A673 (cell line): ENCODE measurements around the gene ZBTB44. TPM values are rescaled to one million over a fixed set of nuclear protein-coding genes. Genes with fewer than 3 reads are reported as not detected.

Experiments
- BruUV-seq: library from RNA; stranded (reverse); fragments of 400-500 nt; replicated peaks from 2 replicates; lab custom pipeline; 2021; lab: Mats Ljungman, UMichigan
- CTCF ChIA-PET: fragments of 300-600 bp; sonication (Branson Sonifier 250); formaldehyde crosslinking; loops from one replicate; lab custom pipeline; 2022; ENCODE audit warnings: antibody characterized with exemption; lab: Charles Lee
- POLR2A ChIA-PET: fragments of 300-600 bp; sonication (Branson Sonifier 250); formaldehyde crosslinking; loops from one replicate; lab custom pipeline; 2022; ENCODE audit warnings: antibody characterized with exemption; ENCODE audit not compliant: low non-redundant PET; lab: Charles Lee
- DNase-seq: peaks from one replicate; pipeline ENCODE4 v3.0.0-alpha.2; 2015; ENCODE audit warnings: low spot score
- H3K27ac ChIP-seq: fragments of 200-600 bp; sonication (generic); 2 replicates; pipeline ENCODE4 v1.5.1; 2016; ENCODE audit warnings: mixed run types, low read depth, mild to moderate bottlenecking, mixed read lengths, antibody characterized with exemption, low read length; ENCODE audit not compliant: poor library complexity, severe bottlenecking
- H3K27me3 ChIP-seq: fragments of 200-600 bp; sonication (generic); replicated peaks from 2 replicates; pipeline ENCODE4 v1.6.1; 2017; ENCODE audit warnings: mixed run types, low read depth, mild to moderate bottlenecking, mixed read lengths, antibody characterized with exemption, low read length; ENCODE audit not compliant: insufficient read depth, poor library complexity
- H3K36me3 ChIP-seq: fragments of 200-600 bp; sonication (generic); 2 replicates; pipeline ENCODE4 v1.6.1; 2016; ENCODE audit warnings: mixed run types, mild to moderate bottlenecking, mixed read lengths, antibody characterized with exemption, low read length; ENCODE audit not compliant: insufficient read depth, poor library complexity, severe bottlenecking
- H3K4me1 ChIP-seq: fragments of 200-600 bp; sonication (generic); 2 replicates; pipeline ENCODE4 v1.6.1; 2017; ENCODE audit warnings: mixed run types, mild to moderate bottlenecking, mixed read lengths, antibody characterized with exemption, low read length; ENCODE audit not compliant: insufficient read depth, poor library complexity, severe bottlenecking
- H3K4me3 ChIP-seq: fragments of 200-600 bp; sonication (generic); 2 replicates; pipeline ENCODE4 v1.5.1; 2016; ENCODE audit warnings: low read depth, mixed run types, mild to moderate bottlenecking, mixed read lengths, low read length; ENCODE audit not compliant: poor library complexity, severe bottlenecking
- H3K9me3 ChIP-seq: fragments of 200-600 bp; sonication (generic); 2 replicates; pipeline ENCODE4 v1.6.1; 2016; ENCODE audit warnings: mixed run types, low read depth, mild to moderate bottlenecking, mixed read lengths, antibody characterized with exemption, low read length; ENCODE audit not compliant: poor library complexity, severe bottlenecking
- CTCF ChIP-seq: fragments of 300-800, 200-600 bp; sonication (generic); conservative IDR thresholded peaks from 2 replicates; pipeline ENCODE4 v1.5.1; 2017; ENCODE audit warnings: low read depth, mild to moderate bottlenecking, antibody characterized with exemption, low read length, moderate library complexity, mixed read lengths
- EZH2 ChIP-seq: fragments of 200-600 bp; sonication (generic); IDR thresholded peaks from 2 replicates; pipeline ENCODE4 v1.6.1; 2017; ENCODE audit warnings: borderline replicate concordance, low read depth, mild to moderate bottlenecking, mixed read lengths, antibody characterized with exemption, low read length; ENCODE audit not compliant: poor library complexity, severe bottlenecking
- intact Hi-C: fragments of 100-400 bp; cut with micrococcal nuclease; formaldehyde crosslinking; loops from one replicate; pipeline ENCODE4 v1.10.0; 2022; ENCODE audit not compliant: unreplicated experiment
- total RNA-seq: library from RNA; stranded (reverse); gene quantifications from 2 replicates; pipeline ENCODE4 v1.2.3, GENCODE V29; 2021

ZBTB44 gene
- total RNA-seq, 1 experiment from 2014 or later, result 37.0 TPM

DNA sequence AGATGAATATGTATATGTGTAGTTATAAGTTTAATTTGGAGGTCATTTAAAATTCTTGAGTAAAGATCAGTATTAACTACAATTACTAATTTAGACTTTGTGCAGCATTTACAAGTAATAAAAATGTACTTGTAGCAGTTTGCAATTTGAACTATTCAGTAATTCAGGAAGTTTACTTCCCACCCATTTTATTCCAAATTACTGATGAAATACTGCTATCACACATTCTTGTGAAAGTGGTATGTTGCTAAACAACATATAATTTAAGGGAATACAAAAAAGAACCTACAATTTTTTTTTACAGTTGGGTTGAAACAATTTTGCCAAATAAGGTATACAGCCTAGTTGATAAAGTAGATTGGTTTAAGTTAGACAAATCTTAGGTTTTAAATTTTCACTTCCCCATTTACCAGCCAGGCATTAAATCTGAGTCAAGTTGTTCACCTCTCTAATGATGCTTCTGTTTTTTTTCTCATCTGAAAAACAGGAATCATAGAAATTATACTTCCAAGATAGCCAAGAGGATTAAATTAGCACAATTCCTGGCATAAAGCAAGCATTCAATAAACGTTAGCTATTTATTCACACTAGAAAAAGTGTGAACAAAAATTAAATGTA lies 45.3 kb downstream of the ZBTB44 start:
- intact Hi-C loops, result no loop called here
- Histone ChIP-seq H3K9me3 (no peaks in the 10 kb centered on the region), H3K27me3 (no peaks in the 10 kb centered on the region), H3K36me3 (no peaks in the 10 kb centered on the region), H3K4me3 (no peak overlapping the region), H3K4me1 (no peaks in the 10 kb centered on the region), H3K27ac (no peak overlapping the region)
- CTCF ChIA-PET, result no interaction called here
- POLR2A ChIA-PET, result no interaction called here
- no TSS peak for BruUV-seq
- no peak for DNase-seq
- TF ChIP-seq CTCF, result no peak
- no peak for TF ChIP-seq EZH2

DNA sequence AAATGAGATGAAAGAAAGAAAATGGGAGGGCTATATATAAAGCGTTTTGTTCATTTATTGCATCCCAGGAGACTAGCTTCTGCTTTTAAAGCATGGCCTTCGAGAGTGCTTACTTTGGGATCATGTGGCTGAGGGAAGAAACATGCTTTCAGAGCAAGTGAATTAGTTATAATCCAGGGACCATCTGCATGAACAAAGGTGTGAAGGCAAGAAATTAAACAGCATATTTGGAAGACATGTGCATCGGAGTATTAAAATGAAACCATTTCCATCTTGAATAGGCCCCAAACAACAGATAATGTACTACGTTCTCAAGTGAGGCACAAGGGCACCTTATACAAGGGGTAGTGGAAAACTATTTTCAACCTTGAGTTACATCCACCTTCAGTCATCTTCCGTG lies 51.4 kb downstream of the ZBTB44 start:
- H3K4me3 ChIP-seq, result no peak overlapping the region
- BruUV-seq, result no TSS peak

DNA sequence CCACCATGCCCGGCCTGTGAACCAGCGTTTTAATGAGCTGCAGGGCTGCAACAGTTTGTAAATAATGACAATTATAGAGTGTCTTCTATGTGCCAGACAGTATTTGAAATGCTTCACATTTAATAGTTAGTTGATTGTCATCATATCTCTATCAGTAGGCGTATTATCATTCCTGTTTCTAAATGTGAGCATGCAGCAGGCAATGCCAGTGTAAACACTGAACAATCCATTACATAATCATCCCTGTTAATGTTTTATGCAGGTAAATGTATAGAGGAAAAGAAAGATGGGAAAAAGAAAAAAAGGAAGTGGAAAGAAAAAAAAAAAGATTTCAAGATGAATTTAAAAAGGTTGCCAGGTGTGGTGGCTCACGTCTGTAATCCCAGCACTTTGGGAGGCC lies 52.3 kb downstream of the ZBTB44 start:
- TF ChIP-seq EZH2, result no peak
- intact Hi-C loops, result no loop called here
- H3K27me3 ChIP-seq, result no peaks in the 10 kb centered on the region
- H3K36me3 ChIP-seq, result peaks cover 5% of the 10 kb centered on the region
- no TSS peak for BruUV-seq
- H3K9me3 ChIP-seq, result peaks cover 4% of the 10 kb centered on the region
- ChIA-PET CTCF (no interaction called here), POLR2A (no interaction called here)
- no peak overlapping the region for H3K27ac ChIP-seq
- H3K4me1 ChIP-seq, result no peaks in the 10 kb centered on the region
- no peak for DNase-seq
- H3K4me3 ChIP-seq, result no peak overlapping the region

More for the DNA sequence above, 51.4 kb downstream of the ZBTB44 start:
- Histone ChIP-seq H3K4me1 (no peaks in the 10 kb centered on the region), H3K36me3 (peaks cover 5% of the 10 kb centered on the region), H3K27me3 (no peaks in the 10 kb centered on the region), H3K27ac (no peak overlapping the region), H3K9me3 (peaks cover 3% of the 10 kb centered on the region)
- POLR2A ChIA-PET, result no interaction called here
- no peak for DNase-seq
- CTCF ChIA-PET, result no interaction called here
- intact Hi-C loops, result no loop called here
- TF ChIP-seq CTCF, result no peak
- TF ChIP-seq EZH2, result no peak

- Histone ChIP-seq H3K4me3 (no peak overlapping the region), H3K36me3 (peaks cover 5% of the 10 kb centered on the region), H3K27ac (no peak overlapping the region), H3K27me3 (no peaks in the 10 kb centered on the region), H3K4me1 (no peaks in the 10 kb centered on the region), H3K9me3 (peaks cover 4% of the 10 kb centered on the region)
- intact Hi-C loops, result no loop called here
- TF ChIP-seq CTCF, result no peak
- no peak for TF ChIP-seq EZH2
- CTCF ChIA-PET, result no interaction called here
- POLR2A ChIA-PET, result no interaction called here
- BruUV-seq, result no TSS peak
- DNase-seq, result no peak
Measured at GRCh38 chr11:130261571-130261970, 53.1 kb downstream of the ZBTB44 start.
